PFSK-1 (cell line): ENCODE measurements around the gene CFAP70.

Experiments
- REST ChIP-seq, 2 experiments: IDR thresholded peaks; 2 replicates each; pipeline versions ENCODE4 v1.6.1 to v1.8.0; 2011 to 2012; ENCODE audit warnings: low read depth in 2 of 2, low read length in 2 of 2, control low read depth in 1 of 2, inconsistent platforms in 1 of 2, mild to moderate bottlenecking in 1 of 2, moderate library complexity in 1 of 2; ENCODE audit not compliant: insufficient read depth in 1 of 2
- TAF1 ChIP-seq: IDR thresholded peaks from 2 replicates; pipeline ENCODE4 v1.6.1; 2012; ENCODE audit warnings: low read length, control low read depth, borderline replicate concordance; ENCODE audit not compliant: insufficient read depth

DNA sequence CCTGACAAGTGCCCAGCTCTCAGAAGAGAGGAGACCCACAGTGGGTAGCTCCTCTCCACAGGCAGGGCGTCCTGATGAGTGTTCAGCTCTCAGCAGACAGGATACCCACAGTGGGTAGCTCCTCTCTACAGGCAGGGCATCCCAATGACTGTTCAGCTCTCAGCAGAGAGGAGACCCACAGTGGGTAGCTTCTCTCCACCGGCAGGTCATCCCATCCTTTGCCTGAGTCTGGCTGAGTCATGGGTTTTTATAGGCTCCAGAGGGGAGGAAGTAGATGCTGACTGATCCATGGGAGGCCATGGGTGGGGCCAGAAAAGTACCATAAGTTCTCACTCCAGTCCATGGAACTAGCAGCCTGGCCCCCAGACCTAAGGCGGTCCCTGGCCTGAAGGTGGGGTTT lies 18.5 kb downstream of the CFAP70 start:
- TF ChIP-seq REST (IDR thresholded peaks at IDR 0.05; ENCODE audit: insufficient read depth in 1 of 2, low read depth in 2 of 2, low read length in 2 of 2) (no peak), TAF1 (no peak)
